GM19025 (cell line): ENCODE data around the gene DIO3.
"Not testable (repeated sequence)": the region's sequence is repeated elsewhere in the genome, so short reads cannot be mapped to it uniquely, and the experiment has no call there.

Experiments
- ATAC-seq: cut with Tn5 transposase; IDR thresholded peaks from one replicate; pipeline ENCODE4 v1.9.1; 2021; ENCODE audit warnings: mild to moderate bottlenecking, low read depth, moderate library complexity; ENCODE audit not compliant: unreplicated experiment

Gene DIO3

GRCh38 chr14:101540481-101541462, 20.5 kb upstream of the DIO3 start:
- ATAC-seq, result no peak

- no peak for ATAC-seq
Observed at GRCh38 chr14:101542391-101542790, 18.9 kb upstream of the DIO3 start.

DNA sequence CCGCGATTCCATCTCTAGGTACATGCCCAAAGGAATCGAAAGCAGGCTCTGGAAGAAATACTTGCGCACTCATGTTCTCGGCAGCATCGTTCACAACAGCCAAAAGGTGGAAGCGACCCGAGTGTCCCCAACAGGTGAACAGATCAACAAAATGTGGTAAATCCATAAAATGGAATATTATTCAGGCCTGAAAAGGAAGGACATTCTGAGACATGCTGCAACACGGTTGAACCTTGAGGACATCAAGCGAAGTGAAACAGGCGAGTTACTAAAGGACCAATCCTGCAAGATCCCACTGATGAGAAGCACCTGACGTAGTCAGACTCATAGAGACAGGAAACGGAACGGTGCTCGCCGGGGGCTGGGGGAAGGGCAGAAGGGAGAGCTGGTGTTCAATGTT, 17.5 kb upstream of the DIO3 start:
- ATAC-seq, result no peak

GRCh38 chr14:101544550-101544949, 16.7 kb upstream of the DIO3 start:
- no peak for ATAC-seq

- no peak for ATAC-seq
Observed at GRCh38 chr14:101546706-101547105, 14.6 kb upstream of the DIO3 start.

DNA sequence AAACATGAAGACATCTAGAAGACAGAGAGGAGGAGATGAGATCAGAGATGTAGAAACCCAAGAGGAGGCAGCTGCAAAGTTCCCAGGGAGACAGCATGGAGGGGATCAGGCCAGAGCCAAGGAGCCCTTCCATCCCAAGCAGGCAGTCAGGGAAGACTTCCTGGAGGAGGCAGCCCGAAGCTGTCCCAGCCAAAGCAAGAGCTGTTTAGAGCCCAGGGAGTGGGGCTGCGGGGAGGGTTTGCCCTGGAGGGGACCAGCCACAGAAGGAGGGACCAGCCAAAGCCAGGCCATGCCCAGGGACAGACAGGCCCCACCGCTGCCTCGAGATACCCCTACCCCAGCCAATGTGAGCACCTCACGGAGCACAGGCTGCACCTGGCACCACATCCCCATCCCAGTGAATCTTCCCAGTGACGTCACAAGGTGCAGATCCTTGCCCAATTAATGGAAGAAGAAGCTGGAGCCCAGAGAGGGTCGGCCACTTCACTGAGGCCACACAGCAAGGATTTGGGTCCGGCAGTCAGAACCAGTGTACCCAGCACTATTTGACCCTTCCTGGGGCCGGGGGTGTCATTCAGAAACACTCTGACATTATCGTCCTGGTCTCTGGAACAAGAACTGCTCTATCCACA, 14.1 kb upstream of the DIO3 start:
- ATAC-seq, result no peak

- ATAC-seq, result no peak
Observed at GRCh38 chr14:101547961-101548669, 13.2 kb upstream of the DIO3 start.

GRCh38 chr14:101548710-101549109, 12.6 kb upstream of the DIO3 start:
- ATAC-seq, result no peak

GRCh38 chr14:101549154-101549553, 12.1 kb upstream of the DIO3 start:
- no peak for ATAC-seq

DNA sequence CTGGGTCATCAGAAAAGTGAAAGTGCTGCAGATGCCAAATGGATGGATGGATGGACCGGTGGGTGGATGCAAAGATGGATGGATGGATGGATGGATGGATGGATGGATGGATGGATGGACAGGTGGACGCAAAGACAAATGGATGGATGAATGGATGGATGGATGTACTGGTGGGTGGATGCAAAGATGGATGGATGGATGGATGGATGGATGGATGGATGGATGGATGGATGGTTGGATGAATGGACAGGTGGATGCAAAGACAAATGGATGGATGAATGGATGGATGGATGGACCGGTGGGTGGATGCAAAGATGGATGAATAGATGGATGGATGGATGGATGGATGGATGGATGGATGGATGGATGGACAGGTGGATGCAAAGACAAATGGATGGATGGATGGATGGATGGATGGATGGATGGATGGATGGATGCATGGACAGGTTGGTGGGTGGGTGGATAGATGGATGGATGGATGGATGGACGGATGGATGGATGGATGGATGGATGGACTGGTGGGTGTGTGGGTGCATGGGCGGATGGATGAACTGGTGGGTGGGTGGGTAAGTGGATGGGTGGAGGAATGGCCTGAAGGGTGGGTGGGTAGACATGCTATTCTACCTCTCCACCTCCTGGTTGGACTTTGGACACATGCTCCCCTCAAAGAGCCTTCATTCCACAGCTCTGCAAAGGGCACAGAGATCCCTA, 10.9 kb upstream of the DIO3 start:
- ATAC-seq, result not testable (repeated sequence)

- ATAC-seq, result no peak
Observed at GRCh38 chr14:101551729-101552595, 9.3 kb upstream of the DIO3 start.

- ATAC-seq, result no peak
Observed at GRCh38 chr14:101552786-101553231, 8.5 kb upstream of the DIO3 start.

GRCh38 chr14:101553393-101553792, 7.9 kb upstream of the DIO3 start:
- ATAC-seq, result no peak

DNA sequence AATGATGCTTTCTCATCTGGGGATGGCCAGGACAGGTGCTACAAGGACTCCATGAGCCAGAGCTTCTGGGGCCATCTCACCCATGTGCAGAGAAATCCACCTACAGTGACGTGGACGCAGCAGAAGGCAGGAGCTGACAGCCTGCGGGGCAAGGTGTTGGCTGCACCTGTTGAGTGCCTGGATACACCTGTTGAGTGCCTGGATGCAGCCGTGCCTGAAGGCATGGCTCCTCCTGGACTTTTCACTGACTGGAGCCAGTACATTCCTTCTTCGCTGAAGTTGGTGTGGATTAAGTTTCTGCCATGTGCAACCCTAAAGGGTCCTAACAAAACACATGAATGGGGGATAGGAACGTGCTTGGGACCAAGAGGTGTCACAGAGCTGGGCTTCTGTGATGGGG, 7.4 kb upstream of the DIO3 start:
- no peak for ATAC-seq

GRCh38 chr14:101554991-101555668, 6.2 kb upstream of the DIO3 start:
- no peak for ATAC-seq

GRCh38 chr14:101555669-101556043, 5.6 kb upstream of the DIO3 start:
- not testable (repeated sequence) for ATAC-seq

- ATAC-seq, result no peak
Observed at GRCh38 chr14:101556131-101556530, 5.2 kb upstream of the DIO3 start.

DNA sequence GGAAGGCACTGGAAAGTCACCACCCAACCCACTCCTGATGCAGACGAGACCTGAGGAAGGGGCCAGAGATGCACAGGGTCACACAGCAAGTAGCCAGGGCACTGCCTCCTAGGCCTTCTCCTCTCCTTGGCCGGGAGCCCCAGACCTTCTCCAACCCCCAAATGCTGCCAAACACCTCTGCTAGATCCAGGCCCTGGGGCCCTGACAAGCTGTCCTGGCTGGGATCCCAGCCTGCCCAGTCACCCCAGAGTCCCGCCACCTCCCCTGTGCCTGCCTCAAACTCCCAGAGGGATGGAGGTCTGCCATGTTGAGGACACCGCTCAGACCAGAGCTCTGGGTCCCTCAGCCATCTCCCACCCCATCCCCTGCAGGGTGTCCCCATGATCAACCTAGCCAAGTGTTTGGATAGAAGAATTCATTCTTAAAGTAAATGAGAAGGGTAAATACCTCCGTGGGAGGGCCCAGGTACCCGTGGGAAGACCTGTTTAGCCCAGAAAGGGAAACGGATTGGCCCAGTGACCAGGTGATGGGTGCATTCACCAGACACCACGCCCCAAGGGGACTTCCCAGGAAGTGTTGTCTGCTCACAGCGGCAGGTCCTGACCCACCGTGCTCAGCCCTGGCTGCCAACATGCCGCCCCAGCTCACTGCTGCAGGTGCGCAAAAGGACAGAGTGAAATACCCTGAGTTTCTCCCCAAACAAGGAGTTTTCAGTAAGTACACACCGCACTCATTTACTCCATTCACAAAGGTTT, 4.6 kb upstream of the DIO3 start:
- ATAC-seq, result no peak
